Adipose tissue (tissue), 3 donors: Measurements from ENCODE around the gene WDR35. TPM values are rescaled to one million over a fixed set of nuclear protein-coding genes. Genes with fewer than 3 reads are reported as not detected.
"Not testable (repeated sequence)": the region's sequence is repeated elsewhere in the genome, so short reads cannot be mapped to it uniquely, and the experiment has no call there.

ENCODE experiments used
- H3K27ac ChIP-seq: one replicate; pipeline ENCODE4 v1.5.1; 2013; ENCODE audit warnings: low read depth, low read length
- WGBS, 3 donors: extraction: QIAGEN DNeasy Blood & Tissue Kit; methylation state at CpG; one replicate each; pipeline ENCODE4 v1.1.7; 2013; 5-methylcytosine and 5-hydroxymethylcytosine counted together
- polyA plus RNA-seq, 3 donors: library from polyadenylated mRNA; stranded (reverse); fragments of 200-250 nt; gene quantifications; one replicate each; pipeline ENCODE4 v1.2.3, GENCODE V29; 2013
- donor health status: healthy with polysubstance abuse.
- donor health status: Bipolar disorder and iron deficiency.
- donor health status: healthy.

The WDR35 gene
- polyA plus RNA-seq, 3 donors = 2.2 to 4.5 (median 2.9) TPM

GRCh38 chr2:19883486-19883885, 106.4 kb downstream of the WDR35 start:
- no peak overlapping the region for H3K27ac ChIP-seq
- WGBS, 3 donors = 34 to 66% (median 43%) methylated on average over 2 of the region's 2 CpGs

- no peak overlapping the region for H3K27ac ChIP-seq
- 83 to 92% (median 91%) methylated on average over 2 of the region's 2 CpGs for WGBS, 3 donors
These were observed 107.6 kb downstream of the WDR35 start for GRCh38 chr2:19882286-19882685.

- 48 to 96% (median 73%) methylated on average over 1 to 2 of the region's 2 CpGs for WGBS, 3 donors
- no peak overlapping the region for H3K27ac ChIP-seq
These were observed 108.0 kb downstream of the WDR35 start for GRCh38 chr2:19881908-19882265.

- 83 to 95% (median 87%) methylated on average over 2 of the region's 2 CpGs for WGBS, 3 donors
- H3K27ac ChIP-seq = no peak overlapping the region
These were observed 108.5 kb downstream of the WDR35 start for GRCh38 chr2:19881221-19881907.

GRCh38 chr2:19880191-19880590, 109.7 kb downstream of the WDR35 start:
- not testable (repeated sequence) for H3K27ac ChIP-seq

GRCh38 chr2:19879120-19879519, 110.8 kb downstream of the WDR35 start:
- 75 to 78% (median 76%) methylated on average over 3 of the region's 3 CpGs for WGBS, 3 donors
- no peak overlapping the region for H3K27ac ChIP-seq

- no peak overlapping the region for H3K27ac ChIP-seq
- 95 to 97% (median 96%) methylated on average over 12 of the region's 12 CpGs for WGBS, 3 donors
These were observed 111.4 kb downstream of the WDR35 start for GRCh38 chr2:19878268-19879046.

- H3K27ac ChIP-seq = no peak overlapping the region
- WGBS, 3 donors = 39 to 80% (median 60%) methylated on average over 4 of the region's 4 CpGs
These were observed 113.2 kb downstream of the WDR35 start for GRCh38 chr2:19876751-19877150.

- H3K27ac ChIP-seq = no peak overlapping the region
- WGBS, 3 donors = 91 to 94% (median 92%) methylated on average over 1 of the region's 1 CpG
These were observed 114.6 kb downstream of the WDR35 start for GRCh38 chr2:19875280-19875679.

- H3K27ac ChIP-seq = no peak overlapping the region
- WGBS, 3 donors = 95 to 98% (median 97%) methylated on average over 3 of the region's 3 CpGs
These were observed 115.2 kb downstream of the WDR35 start for GRCh38 chr2:19874726-19875125.

- WGBS, 3 donors = 83 to 87% (median 84%) methylated on average over 5 of the region's 5 CpGs
- H3K27ac ChIP-seq = no peak overlapping the region
These were observed 116.9 kb downstream of the WDR35 start for GRCh38 chr2:19873014-19873413.

GRCh38 chr2:19872302-19872701, 117.6 kb downstream of the WDR35 start:
- 68 to 83% (median 76%) methylated on average over 3 of the region's 3 CpGs for WGBS, 3 donors
- H3K27ac ChIP-seq = no peak overlapping the region

GRCh38 chr2:19871836-19872235, 118.1 kb downstream of the WDR35 start:
- no peak overlapping the region for H3K27ac ChIP-seq
- 94 to 96% (median 95%) methylated on average over 2 of the region's 2 CpGs for WGBS, 3 donors

GRCh38 chr2:19870792-19871191, 119.1 kb downstream of the WDR35 start:
- no peak overlapping the region for H3K27ac ChIP-seq
- 76 to 80% (median 78%) methylated on average over 4 of the region's 4 CpGs for WGBS, 3 donors

- H3K27ac ChIP-seq = no peak overlapping the region
- 20 to 29% (median 21%) methylated on average over 40 to 52 of the region's 52 CpGs for WGBS, 3 donors
These were observed 121.0 kb downstream of the WDR35 start for GRCh38 chr2:19868701-19869580.

- H3K27ac ChIP-seq = no peak overlapping the region
- WGBS, 3 donors = 63 to 74% (median 70%) methylated on average over 7 of the region's 7 CpGs
These were observed 121.7 kb downstream of the WDR35 start for GRCh38 chr2:19868224-19868623.

- H3K27ac ChIP-seq = no peak overlapping the region
- WGBS, 3 donors = 90 to 96% (median 93%) methylated on average over 2 of the region's 2 CpGs
These were observed 123.1 kb downstream of the WDR35 start for GRCh38 chr2:19866771-19867170.

- H3K27ac ChIP-seq = no peak overlapping the region
- WGBS, 3 donors = 69 to 93% (median 87%) methylated on average over 2 of the region's 2 CpGs
These were observed 124.8 kb downstream of the WDR35 start for GRCh38 chr2:19865151-19865550.

GRCh38 chr2:19864381-19864780, 125.5 kb downstream of the WDR35 start:
- 56 to 82% (median 81%) methylated on average over 11 of the region's 11 CpGs for whole genome bisulfite sequencing, 3 donors
- no peak overlapping the region for H3K27ac ChIP-seq
